ENCODE measurements around the gene ORAI3.

DNA sequence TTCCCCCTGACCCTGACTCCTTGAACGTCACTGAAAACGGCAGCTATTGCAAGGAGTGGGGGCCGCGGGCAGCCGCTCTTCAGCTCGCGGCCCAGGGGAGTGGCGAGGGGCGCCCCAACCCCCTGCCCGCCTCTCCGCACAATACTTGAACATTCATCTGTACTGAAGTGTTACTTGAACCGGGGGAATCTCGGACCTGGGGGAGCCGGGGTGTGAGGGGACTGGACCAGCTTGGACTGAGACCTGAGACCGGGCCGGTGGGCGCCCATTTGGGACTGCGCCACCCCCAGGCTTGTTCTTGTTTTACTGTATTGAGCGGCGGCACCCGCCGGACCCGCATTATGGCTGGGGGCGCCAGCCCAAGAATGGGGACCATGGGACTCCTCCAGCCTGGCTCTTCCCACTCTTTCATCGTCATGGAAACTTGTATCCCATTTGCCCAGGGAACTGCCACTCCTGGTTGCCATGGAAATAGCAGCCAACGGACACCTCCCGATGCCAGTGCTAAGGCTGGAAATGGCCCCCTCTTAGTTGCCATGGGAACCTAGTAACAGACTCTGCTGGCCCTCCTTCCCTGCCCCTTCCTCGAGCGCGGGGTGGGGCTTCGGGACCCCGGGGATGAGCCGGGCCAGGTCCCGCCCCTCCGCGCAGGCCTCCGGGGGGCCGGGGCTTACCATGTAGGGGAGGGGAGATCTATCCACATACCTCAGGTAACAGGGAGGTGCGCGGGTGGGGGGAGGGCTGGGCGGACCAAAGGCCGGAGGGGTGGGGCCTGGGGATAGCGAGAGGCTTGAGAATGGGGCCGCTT is 805 bp upstream of the ORAI3 start:
- TF ChIP-seq GATA3 (IDR thresholded peaks at IDR 0.05; ENCODE audit: low read depth, low read length) (no peak), GATA2 (IDR thresholded peaks at IDR 0.05; ENCODE audit: low read depth, low read length) (no peak)

Data from SH-SY5Y (cell line).